Measurements from ENCODE around the gene SMARCD3.
A peak's percentile ranks its signal among the peaks of the same experiment; 100 is the strongest.

Gene SMARCD3

DNA sequence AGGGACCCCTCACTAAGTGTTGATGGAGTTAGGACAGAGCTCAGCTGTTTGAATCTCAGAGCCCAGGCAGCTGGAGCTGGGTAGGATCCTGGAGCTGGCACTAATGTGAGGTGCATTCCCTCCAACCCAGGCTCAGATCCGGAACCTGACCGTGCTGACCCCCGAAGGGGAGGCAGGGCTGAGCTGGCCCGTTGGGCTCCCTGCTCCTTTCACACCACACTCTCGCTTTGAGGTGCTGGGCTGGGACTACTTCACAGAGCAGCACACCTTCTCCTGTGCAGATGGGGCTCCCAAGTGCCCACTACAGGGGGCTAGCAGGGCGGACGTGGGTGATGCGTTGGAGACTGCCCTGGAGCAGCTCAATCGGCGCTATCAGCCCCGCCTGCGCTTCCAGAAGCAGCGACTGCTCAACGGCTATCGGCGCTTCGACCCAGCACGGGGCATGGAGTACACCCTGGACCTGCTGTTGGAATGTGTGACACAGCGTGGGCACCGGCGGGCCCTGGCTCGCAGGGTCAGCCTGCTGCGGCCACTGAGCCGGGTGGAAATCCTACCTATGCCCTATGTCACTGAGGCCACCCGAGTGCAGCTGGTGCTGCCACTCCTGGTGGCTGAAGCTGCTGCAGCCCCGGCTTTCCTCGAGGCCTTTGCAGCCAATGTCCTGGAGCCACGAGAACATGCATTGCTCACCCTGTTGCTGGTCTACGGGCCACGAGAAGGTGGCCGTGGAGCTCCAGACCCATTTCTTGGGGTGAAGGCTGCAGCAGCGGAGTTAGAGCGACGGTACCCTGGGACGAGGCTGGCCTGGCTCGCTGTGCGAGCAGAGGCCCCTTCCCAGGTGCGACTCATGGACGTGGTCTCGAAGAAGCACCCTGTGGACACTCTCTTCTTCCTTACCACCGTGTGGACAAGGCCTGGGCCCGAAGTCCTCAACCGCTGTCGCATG is 11.0 kb downstream of the SMARCD3 start:
- DNase-seq (ENCODE audit: low spot score): no peak

- no peak for DNase-seq (ENCODE audit: low spot score)
These were observed 12.1 kb downstream of the SMARCD3 start for GRCh38 chr7:151236406-151236805.

DNA sequence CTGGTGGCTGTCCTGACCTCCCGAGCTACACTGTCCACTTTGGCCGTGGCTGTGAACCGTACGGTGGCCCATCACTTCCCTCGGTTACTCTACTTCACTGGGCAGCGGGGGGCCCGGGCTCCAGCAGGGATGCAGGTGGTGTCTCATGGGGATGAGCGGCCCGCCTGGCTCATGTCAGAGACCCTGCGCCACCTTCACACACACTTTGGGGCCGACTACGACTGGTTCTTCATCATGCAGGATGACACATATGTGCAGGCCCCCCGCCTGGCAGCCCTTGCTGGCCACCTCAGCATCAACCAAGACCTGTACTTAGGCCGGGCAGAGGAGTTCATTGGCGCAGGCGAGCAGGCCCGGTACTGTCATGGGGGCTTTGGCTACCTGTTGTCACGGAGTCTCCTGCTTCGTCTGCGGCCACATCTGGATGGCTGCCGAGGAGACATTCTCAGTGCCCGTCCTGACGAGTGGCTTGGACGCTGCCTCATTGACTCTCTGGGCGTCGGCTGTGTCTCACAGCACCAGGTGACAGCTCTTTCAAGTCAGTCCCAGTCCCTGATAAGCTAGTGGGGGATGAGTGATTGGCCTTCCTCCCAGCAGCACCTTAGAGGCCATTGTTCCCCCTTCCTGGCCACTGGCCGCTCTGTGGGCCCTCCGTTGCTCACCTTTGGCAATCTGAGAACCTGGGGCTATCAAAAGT is 13.3 kb downstream of the SMARCD3 start:
- no peak for DNase-seq (ENCODE audit: low spot score)

DNA sequence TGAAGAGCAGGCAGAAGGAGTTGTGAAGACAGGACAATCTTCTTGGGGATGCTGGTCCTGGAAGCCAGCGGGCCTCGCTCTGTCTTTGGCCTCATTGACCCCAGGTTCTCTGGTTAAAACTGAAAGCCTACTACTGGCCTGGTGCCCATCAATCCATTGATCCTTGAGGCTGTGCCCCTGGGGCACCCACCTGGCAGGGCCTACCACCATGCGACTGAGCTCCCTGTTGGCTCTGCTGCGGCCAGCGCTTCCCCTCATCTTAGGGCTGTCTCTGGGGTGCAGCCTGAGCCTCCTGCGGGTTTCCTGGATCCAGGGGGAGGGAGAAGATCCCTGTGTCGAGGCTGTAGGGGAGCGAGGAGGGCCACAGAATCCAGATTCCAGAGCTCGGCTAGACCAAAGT is 14.7 kb downstream of the SMARCD3 start:
- DNase-seq (ENCODE audit: low spot score): no peak

GRCh38 chr7:151232917-151233701 is 15.4 kb downstream of the SMARCD3 start:
- no peak for DNase-seq (ENCODE audit: low spot score)

DNA sequence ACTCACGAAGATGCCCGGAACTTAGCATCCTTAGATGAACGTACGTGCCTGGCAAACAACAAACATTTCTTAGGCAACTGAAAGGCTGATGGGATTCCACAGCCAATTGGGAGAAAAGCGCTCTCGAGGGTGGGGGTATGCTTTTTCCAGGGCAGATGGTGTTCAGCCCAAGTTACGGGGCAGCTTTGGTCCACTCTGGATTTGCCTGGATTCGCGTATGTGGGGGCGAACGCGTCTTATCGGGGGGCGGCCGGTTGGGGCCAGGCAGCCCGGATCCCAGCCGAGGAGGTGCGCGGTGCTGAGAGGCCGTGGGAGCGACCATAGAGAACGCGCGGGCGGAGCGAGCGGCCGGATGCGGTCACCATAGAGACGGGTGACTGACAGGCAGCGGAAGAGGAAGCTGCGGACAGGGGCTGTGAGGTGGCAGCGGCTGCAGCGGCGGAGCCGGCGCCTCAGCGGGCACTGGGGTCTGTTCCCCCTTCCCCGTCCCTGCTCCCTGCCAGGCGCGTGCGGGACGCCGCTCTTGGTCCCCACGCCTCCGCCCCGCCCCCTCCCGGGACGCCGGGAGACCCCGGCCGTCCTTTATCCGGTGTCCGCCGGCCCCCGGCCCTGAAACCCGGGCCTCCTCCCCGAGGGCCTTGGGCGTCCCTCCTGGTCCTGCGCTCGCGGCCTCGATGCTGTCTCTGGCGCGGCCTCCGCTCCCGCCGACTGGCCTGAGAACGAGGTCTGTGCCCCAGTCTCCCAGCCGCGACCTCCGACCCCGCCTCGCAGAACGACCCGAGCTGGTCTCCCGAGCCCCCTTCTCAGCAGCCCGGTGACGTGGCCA is 16.2 kb downstream of the SMARCD3 start, which contains the start of gene CHPF2:
Gene CHPF2 (plus strand): TSS at position 393 of the 826 bp plus-strand sequence. CDS start 1,529 bp downstream, outside the sequence.
- DNase-seq (ENCODE audit: low spot score): peak; percentile 91

DNA sequence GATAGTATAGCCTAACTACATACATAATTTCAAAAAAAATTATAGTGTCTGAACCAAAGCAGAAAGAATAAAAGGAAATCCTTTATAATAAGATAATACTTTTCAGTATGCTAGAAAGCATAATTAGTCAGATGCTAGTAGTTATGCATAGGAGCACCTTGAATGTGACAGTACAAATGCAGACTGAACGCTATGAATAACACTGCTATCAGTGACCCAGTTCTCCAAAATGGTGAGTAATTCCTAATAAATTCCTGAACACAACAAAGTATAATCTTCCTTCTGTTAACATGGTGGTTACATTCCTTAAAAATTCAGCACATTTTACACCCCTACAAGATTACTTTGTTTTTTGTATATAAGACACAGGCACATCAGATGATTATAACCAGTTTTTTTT is 17.4 kb downstream of the SMARCD3 start:
- DNase-seq (ENCODE audit: low spot score): no peak

DNA sequence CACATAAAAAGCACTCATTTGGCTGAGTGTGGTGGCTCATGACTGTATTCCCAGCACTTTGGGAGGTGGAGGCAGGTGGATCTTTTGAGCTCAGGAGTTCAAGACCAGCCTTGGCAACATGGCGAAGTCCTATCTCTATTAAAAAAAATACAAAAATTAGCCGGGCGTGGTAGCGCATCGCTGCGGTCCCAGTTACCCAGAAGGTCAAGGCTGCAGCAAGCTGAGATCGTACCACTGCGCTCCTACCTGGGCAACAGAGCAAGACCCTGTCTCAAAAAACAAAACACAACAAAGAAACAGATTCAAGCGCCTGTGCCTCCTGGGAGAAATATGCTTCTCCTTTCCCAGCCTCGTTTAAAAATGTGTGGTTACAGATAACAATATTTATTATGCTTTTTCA is 19.2 kb downstream of the SMARCD3 start:
- no peak for DNase-seq (ENCODE audit: low spot score)

DNA sequence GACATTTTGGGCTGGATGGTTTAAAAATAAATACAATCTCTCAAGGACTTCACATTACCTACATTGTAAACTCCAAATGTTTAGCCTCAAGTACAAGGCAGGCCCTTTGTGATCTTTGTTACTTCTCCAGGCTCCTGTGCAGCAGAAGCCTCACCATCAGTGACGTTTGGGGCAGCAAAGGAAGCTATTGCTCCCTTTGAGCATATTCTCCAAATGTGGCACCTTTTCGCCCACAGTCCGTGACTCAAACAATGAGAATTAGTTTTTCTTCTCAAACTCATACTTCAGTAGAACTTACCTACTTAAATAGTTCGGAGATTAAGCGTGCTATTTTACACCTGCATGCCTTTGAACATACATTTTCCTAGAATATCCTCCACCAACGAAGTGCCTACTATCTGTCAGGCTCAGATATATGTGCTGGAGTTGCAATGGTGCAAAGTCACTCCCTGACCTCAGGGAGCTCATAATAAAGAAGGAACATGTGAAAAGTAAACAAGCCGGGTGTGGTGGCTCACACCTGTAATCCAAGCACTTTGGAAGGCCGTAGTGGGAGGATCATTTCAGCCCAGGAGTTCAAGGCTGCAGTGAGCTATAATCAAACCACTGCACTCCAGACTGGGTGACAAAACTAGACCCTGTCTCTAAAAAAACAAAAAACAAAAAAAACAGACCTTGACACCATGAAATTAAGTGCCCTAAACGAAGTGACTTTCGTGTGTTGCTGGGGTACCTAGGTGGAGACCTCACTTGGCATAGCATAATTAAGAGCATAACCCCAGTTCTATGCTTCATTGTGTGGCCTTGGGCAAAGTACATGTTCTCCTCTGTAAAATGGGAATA is 20.2 kb downstream of the SMARCD3 start:
- no peak for DNase-seq (ENCODE audit: low spot score)

GRCh38 chr7:151226875-151227782 is 21.4 kb downstream of the SMARCD3 start, which contains the start of gene ABCF2:
Gene ABCF2 (minus strand): TSS chr7:151227205. CDS start chr7:151226458, 747 bp downstream.
- peak; percentile 99 for DNase-seq (ENCODE audit: low spot score)

GRCh38 chr7:151226560-151226874 is 22.0 kb downstream of the SMARCD3 start:
- no peak for DNase-seq (ENCODE audit: low spot score)

DNA sequence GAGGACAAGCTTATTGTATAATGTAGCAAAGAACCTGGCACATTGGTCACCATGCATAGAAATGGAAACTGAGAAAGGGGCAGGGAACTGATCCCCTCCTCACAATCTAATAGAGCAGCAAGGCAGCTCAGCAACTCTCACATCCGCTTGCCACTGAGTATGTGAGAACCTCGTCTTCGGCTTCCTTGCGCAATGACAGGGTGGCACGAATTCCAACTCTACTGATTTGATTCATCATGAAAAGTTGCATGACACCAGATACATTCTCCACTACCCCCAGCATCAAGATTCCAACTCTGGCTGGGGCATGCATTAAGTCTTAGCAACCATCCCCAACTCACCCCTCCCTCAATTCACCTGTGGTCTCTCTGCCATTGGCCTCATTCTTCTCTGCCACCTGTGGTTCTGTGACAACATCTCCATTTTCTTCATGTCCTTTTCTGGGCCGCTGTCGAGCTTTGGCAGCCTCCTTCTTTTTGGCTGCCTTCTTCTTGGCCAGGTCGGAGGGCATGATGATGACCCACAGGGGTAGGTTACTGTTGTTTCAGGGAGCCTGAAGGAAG is 22.5 kb downstream of the SMARCD3 start:
- DNase-seq (ENCODE audit: low spot score): no peak

- no peak for DNase-seq (ENCODE audit: low spot score)
These were observed 24.8 kb downstream of the SMARCD3 start for GRCh38 chr7:151223728-151224127.

- no peak for DNase-seq (ENCODE audit: low spot score)
These were observed 30.3 kb downstream of the SMARCD3 start for GRCh38 chr7:151218170-151218569.

GRCh38 chr7:151215396-151215795 is 33.1 kb downstream of the SMARCD3 start:
- DNase-seq (ENCODE audit: low spot score): no peak

GRCh38 chr7:151213826-151214225 is 34.7 kb downstream of the SMARCD3 start:
- DNase-seq (ENCODE audit: low spot score): no peak

DNA sequence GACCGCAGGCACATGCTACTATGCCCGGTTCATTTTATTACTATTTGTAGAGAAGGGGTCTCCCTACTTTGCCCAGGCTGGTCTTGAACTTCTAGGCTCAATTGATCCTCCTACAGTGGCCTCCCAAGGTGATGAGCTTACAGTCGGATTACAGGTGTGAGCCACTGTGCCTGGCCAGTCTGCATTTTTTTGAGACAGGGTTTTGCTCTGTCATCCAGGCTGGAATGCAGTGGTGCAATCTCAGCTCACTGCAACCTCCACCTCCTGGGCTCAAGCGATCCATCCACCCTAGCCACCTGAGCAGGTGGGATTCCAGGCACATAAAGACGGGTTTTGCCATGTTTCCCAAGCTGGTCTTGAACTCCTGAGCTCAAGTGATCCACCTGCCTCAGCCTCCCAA is 35.9 kb downstream of the SMARCD3 start:
- no peak for DNase-seq (ENCODE audit: low spot score)

- no peak for DNase-seq (ENCODE audit: low spot score)
These were observed 37.2 kb downstream of the SMARCD3 start for GRCh38 chr7:151211155-151211772.

Data from cerebellar cortex (tissue), 1 donor.